ENCODE results near the gene PRAC1.

GRCh38 chr17:48727415-48728175, 5.3 kb upstream of the PRAC1 start:
- TF ChIP-seq USF1 (IDR thresholded peaks at IDR 0.05) (no peak), EP300 (IDR thresholded peaks at IDR 0.05; ENCODE audit: borderline replicate concordance) (no peak), YY1 (IDR thresholded peaks at IDR 0.05; ENCODE audit: low read depth) (no peak), TAF1 (IDR thresholded peaks at IDR 0.05; ENCODE audit: low read depth) (no peak), RAD21 (IDR thresholded peaks at IDR 0.05; ENCODE audit: low read depth) (no peak), MAX (IDR thresholded peaks at IDR 0.05) (no peak), ZBTB7A (IDR thresholded peaks at IDR 0.05; ENCODE audit: low read depth) (no peak), REST (IDR thresholded peaks at IDR 0.05; ENCODE audit: low read depth) (no peak), CREB1 (IDR thresholded peaks at IDR 0.05; ENCODE audit: low read depth) (no peak), FOXM1 (IDR thresholded peaks at IDR 0.05; ENCODE audit: borderline replicate concordance, low read depth) (no peak)
